Activated effector memory CD4-positive, alpha-beta T cell treated with anti-CD3 and anti-CD28 coated beads, Interleukin-2, amount 50 U/mL, for 16 hours (primary cell): ENCODE measurements around the gene NOC3L.
A peak's percentile ranks its signal among the peaks of the same experiment; 100 is the strongest.
"Not testable (repeated sequence)": the region's sequence is repeated elsewhere in the genome, so short reads cannot be mapped to it uniquely, and the experiment has no call there.

Experiments used
- DNase-seq: peaks from one replicate; pipeline ENCODE4 v3.0.0-alpha.2; 2020

NOC3L gene

GRCh38 chr10:94361171-94361794, 1.5 kb downstream of the NOC3L start:
- DNase-seq = no peak

- DNase-seq = no peak
Observed at GRCh38 chr10:94358480-94358879, 4.3 kb downstream of the NOC3L start.

- DNase-seq = no peak
Observed at GRCh38 chr10:94357193-94357592, 5.5 kb downstream of the NOC3L start.

- DNase-seq = no peak
Observed at GRCh38 chr10:94355841-94356240, 6.9 kb downstream of the NOC3L start.

GRCh38 chr10:94353336-94353735, 9.4 kb downstream of the NOC3L start:
- no peak for DNase-seq

GRCh38 chr10:94351089-94351488, 11.7 kb downstream of the NOC3L start:
- DNase-seq = no peak

GRCh38 chr10:94350500-94350899, 12.2 kb downstream of the NOC3L start:
- DNase-seq = not testable (repeated sequence)

- DNase-seq = no peak
Observed at GRCh38 chr10:94349327-94349726, 13.4 kb downstream of the NOC3L start.

GRCh38 chr10:94344522-94345122, 18.1 kb downstream of the NOC3L start:
- DNase-seq = no peak

- no peak for DNase-seq
Observed at GRCh38 chr10:94343151-94343550, 19.6 kb downstream of the NOC3L start.

GRCh38 chr10:94334857-94335256, 27.9 kb downstream of the NOC3L start:
- DNase-seq = no peak

GRCh38 chr10:94333051-94333450, 29.7 kb downstream of the NOC3L start:
- DNase-seq = no peak

- DNase-seq = no peak
Observed at GRCh38 chr10:94328613-94329012, 34.1 kb downstream of the NOC3L start.

- DNase-seq = no peak
Observed at GRCh38 chr10:94327649-94328048, 35.1 kb downstream of the NOC3L start.

GRCh38 chr10:94324609-94325233, 38.0 kb downstream of the NOC3L start:
- DNase-seq = no peak

- peak; percentile 86 for DNase-seq
Observed at GRCh38 chr10:94320285-94320914, 42.3 kb downstream of the NOC3L start.

GRCh38 chr10:94316560-94316959, 46.2 kb downstream of the NOC3L start:
- DNase-seq = no peak

- no peak for DNase-seq
Observed at GRCh38 chr10:94315975-94316464, 46.7 kb downstream of the NOC3L start.

- DNase-seq = no peak
Observed at GRCh38 chr10:94315024-94315451, 47.7 kb downstream of the NOC3L start.

- no peak for DNase-seq
Observed at GRCh38 chr10:94310369-94310768, 52.4 kb downstream of the NOC3L start.

GRCh38 chr10:94308866-94309265, 53.9 kb downstream of the NOC3L start:
- DNase-seq = no peak

GRCh38 chr10:94307046-94307615, 55.6 kb downstream of the NOC3L start:
- no peak for DNase-seq

GRCh38 chr10:94303929-94304328, 58.8 kb downstream of the NOC3L start:
- DNase-seq = no peak
